Osteocyte (in vitro differentiated cells): Measurements from ENCODE around the gene FGGY. TPM values are rescaled to one million over a fixed set of nuclear protein-coding genes. Genes with fewer than 3 reads are reported as not detected.

Experiments used
- DNase-seq: peaks from one replicate; pipeline ENCODE4 v3.0.0; 2021; ENCODE audit warnings: mixed read lengths; ENCODE audit not compliant: unreplicated experiment; ENCODE audit errors: extremely low spot score
- H3K27ac Mint-ChIP-seq: one replicate; pipeline ENCODE4 v1.8.0; 2021; ENCODE audit warnings: mild to moderate bottlenecking, mixed read lengths; ENCODE audit not compliant: unreplicated experiment
- H3K27me3 Mint-ChIP-seq: one replicate; pipeline ENCODE4 v1.8.0; 2021; ENCODE audit warnings: mixed read lengths; ENCODE audit not compliant: unreplicated experiment
- H3K36me3 Mint-ChIP-seq: one replicate; pipeline ENCODE4 v1.8.0; 2021; ENCODE audit warnings: mixed read lengths; ENCODE audit not compliant: unreplicated experiment
- H3K4me1 Mint-ChIP-seq: one replicate; pipeline ENCODE4 v1.8.0; 2021; ENCODE audit warnings: mixed read lengths; ENCODE audit not compliant: unreplicated experiment
- H3K4me3 Mint-ChIP-seq: one replicate; pipeline ENCODE4 v1.8.0; 2021; ENCODE audit warnings: mild to moderate bottlenecking, moderate library complexity, mixed read lengths; ENCODE audit not compliant: unreplicated experiment
- H3K9me3 Mint-ChIP-seq: one replicate; pipeline ENCODE4 v1.8.0; 2021; ENCODE audit warnings: mixed read lengths; ENCODE audit not compliant: unreplicated experiment
- total RNA-seq: library from RNA; stranded (reverse); gene quantifications from 2 replicates; pipeline ENCODE4 v1.2.1, GENCODE V29; 2021
- TF ChIP-seq, protein P1 (sequence below): fragments of 200-600 bp; sonication (generic); IDR thresholded peaks from 2 replicates; pipeline ENCODE4 v1.5.0; 2021; ENCODE audit warnings: antibody characterized with exemption, mild to moderate bottlenecking, moderate library complexity

Gene FGGY
- total RNA-seq, 1 donor from 2014 or later: 9.1 TPM

DNA sequence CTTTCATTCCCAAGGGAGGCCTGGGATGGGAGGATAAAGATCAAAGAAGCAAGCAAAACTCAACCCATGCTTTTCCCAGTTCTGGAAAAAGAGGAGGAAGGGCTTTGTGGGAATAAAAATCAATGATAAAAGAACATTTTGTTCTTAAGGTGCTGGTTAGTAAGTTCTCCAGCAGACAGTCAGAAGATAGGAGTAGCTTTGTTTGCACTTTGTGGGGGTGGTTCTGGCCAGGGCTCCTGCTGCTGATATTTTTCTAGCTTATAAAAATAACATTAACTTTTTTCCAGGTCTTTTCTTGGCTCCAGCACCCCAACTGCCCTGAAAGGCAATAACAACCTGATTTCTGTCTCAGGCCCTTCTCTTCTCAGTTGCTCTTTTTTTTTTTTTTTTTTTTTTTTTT, 220.0 kb downstream of the FGGY start:
- peaks cover 38% of the 10 kb centered on the region for H3K4me1 Mint-ChIP-seq
- H3K9me3 Mint-ChIP-seq: no peaks in the 10 kb centered on the region
- TF ChIP-seq, protein P1, sequence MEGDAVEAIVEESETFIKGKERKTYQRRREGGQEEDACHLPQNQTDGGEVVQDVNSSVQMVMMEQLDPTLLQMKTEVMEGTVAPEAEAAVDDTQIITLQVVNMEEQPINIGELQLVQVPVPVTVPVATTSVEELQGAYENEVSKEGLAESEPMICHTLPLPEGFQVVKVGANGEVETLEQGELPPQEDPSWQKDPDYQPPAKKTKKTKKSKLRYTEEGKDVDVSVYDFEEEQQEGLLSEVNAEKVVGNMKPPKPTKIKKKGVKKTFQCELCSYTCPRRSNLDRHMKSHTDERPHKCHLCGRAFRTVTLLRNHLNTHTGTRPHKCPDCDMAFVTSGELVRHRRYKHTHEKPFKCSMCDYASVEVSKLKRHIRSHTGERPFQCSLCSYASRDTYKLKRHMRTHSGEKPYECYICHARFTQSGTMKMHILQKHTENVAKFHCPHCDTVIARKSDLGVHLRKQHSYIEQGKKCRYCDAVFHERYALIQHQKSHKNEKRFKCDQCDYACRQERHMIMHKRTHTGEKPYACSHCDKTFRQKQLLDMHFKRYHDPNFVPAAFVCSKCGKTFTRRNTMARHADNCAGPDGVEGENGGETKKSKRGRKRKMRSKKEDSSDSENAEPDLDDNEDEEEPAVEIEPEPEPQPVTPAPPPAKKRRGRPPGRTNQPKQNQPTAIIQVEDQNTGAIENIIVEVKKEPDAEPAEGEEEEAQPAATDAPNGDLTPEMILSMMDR: no peak
- H3K27me3 Mint-ChIP-seq: no peaks in the 10 kb centered on the region
- peak overlapping the region; percentile 60 for H3K27ac Mint-ChIP-seq
- H3K4me3 Mint-ChIP-seq: no peak overlapping the region
- no peaks in the 10 kb centered on the region for H3K36me3 Mint-ChIP-seq
- DNase-seq: no peak

DNA sequence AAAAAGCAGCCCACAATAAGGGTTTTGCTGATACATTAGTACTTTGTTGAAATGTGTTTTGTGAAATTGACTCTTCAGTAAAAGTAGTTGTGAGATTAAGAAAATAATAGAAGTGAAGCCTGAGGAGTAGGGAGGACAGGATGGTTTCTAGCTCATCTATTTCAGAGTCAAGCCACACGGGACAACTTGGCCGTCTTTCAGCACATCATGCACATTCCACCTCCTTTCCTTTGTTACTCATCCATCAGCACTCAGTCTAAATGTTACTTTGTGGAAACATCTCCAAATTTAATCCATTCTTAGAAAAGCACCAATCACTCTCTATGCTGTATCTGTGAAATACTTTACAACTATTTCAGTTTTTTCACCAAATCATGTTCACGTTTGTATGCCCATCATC, 223.3 kb downstream of the FGGY start:
- no peak for DNase-seq
- Mint-ChIP-seq H3K9me3 (no peaks in the 10 kb centered on the region), H3K36me3 (no peaks in the 10 kb centered on the region), H3K27me3 (no peaks in the 10 kb centered on the region), H3K4me1 (peaks cover 53% of the 10 kb centered on the region), H3K4me3 (no peak overlapping the region), H3K27ac (peak overlapping the region; percentile 37)
- TF ChIP-seq, protein P1: no peak

DNA sequence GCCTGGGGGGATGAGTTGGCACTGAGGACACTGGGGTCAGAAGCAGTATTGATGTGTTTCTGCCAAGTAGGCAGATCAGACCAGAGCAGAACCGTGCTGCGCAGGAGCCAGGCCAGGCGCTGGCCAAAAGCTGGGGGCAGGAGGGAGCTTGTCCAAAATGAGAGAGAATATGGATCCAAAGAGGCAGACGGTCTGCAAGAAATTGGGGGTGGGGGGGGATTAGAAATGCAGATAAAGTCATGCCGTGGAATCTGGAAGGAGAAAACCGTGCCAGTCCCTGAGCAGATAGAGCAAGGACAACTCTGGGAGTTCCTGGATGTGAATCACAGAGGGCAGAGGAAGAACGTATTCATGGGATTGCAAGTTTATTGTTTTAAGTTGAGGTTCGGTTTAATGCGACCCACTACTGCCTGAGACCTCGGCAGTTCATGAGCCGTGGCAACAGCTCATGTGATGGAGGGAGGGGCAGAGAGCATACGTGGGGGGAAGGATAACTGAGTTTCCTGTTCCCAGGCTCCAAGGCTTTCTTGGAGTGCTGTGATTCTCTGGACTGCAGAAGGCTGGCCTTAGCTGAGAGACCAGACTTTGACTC, 224.0 kb downstream of the FGGY start:
- Mint-ChIP-seq H3K36me3 (no peaks in the 10 kb centered on the region), H3K27me3 (no peaks in the 10 kb centered on the region), H3K4me3 (no peak overlapping the region), H3K27ac (peak overlapping the region; percentile 70), H3K4me1 (peaks cover 55% of the 10 kb centered on the region), H3K9me3 (no peaks in the 10 kb centered on the region)
- no peak for DNase-seq
- TF ChIP-seq, protein P1: no peak

DNA sequence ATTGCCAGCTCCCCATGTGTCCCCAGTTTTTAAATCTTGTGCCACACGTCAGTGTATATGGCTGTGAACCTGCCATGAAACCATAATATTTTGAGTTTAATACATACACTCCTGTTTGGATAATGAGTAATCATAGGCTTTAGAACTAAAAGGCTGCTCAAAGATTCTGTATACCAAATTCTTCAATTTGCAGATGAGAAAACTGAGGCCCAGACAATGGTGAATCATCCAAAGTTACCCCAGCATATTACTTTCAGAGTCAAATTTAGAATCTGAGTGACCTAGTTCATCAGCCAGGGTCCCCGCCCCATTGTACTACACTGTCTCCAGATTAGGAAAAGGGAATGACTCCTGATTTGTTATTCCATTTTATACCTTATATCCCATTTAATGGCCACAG, 224.6 kb downstream of the FGGY start:
- no peaks in the 10 kb centered on the region for H3K27me3 Mint-ChIP-seq
- no peaks in the 10 kb centered on the region for H3K36me3 Mint-ChIP-seq
- DNase-seq: no peak
- H3K9me3 Mint-ChIP-seq: no peaks in the 10 kb centered on the region
- TF ChIP-seq, protein P1: no peak
- peak overlapping the region; percentile 70 for H3K27ac Mint-ChIP-seq
- peaks cover 57% of the 10 kb centered on the region for H3K4me1 Mint-ChIP-seq
- no peak overlapping the region for H3K4me3 Mint-ChIP-seq

DNA sequence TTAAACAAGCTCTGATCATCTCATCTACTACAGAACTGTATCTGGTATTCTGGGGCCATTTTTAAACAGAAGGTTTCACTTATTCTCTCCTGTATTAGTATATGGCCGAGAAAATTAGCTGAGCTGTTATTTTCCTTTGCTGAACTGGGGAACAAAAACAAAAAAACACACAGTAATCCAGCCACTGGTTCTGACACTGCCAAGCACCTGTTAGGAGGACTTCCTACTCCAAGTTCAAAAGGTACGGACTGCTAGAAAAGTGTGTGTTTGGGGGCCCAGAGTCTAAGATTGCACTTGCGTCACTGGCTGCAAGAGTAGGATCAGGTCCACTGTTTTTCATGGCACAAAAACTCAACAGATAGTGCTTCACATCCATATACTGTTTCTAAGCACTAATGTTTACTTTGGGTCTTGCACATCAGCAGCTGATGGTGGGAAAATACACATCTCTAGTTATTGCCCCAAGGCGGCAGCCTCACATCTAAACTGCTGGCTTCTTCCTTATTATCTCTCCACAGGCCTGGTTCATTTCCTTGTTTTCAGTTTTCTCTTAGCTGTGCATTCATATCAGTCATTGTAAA, 226.1 kb downstream of the FGGY start:
- Mint-ChIP-seq H3K4me1 (peaks cover 47% of the 10 kb centered on the region), H3K36me3 (no peaks in the 10 kb centered on the region), H3K27ac (peak overlapping the region; percentile 7), H3K9me3 (no peaks in the 10 kb centered on the region), H3K27me3 (no peaks in the 10 kb centered on the region), H3K4me3 (no peak overlapping the region)
- TF ChIP-seq, protein P1: no peak
- DNase-seq: no peak
